Activated naive CD8-positive, alpha-beta T cell treated with anti-CD3 and anti-CD28 coated beads, Interleukin-2, amount 50 U/mL, for 24 hours (primary cell): ENCODE results near the gene FIBP.
"Not testable (repeated sequence)": the region's sequence is repeated elsewhere in the genome, so short reads cannot be mapped to it uniquely, and the experiment has no call there.

ENCODE experiments used
- ATAC-seq: fragments of 150-1000 bp; cut with Tn5 transposase; one replicate; pipeline ENCODE4 v1.10.0; 2021
- DNase-seq: peaks from one replicate; pipeline ENCODE4 v3.0.0; 2021
- H3K27ac Mint-ChIP-seq: one replicate; pipeline ENCODE4 v1.8.0; 2021; ENCODE audit warnings: mild to moderate bottlenecking, mixed read lengths
- H3K27me3 Mint-ChIP-seq: one replicate; pipeline ENCODE4 v1.8.0; 2021; ENCODE audit warnings: mixed read lengths
- H3K36me3 Mint-ChIP-seq: one replicate; pipeline ENCODE4 v1.8.0; 2021; ENCODE audit warnings: low read depth, mixed read lengths
- H3K4me1 Mint-ChIP-seq: one replicate; pipeline ENCODE4 v1.8.0; 2021; ENCODE audit warnings: mixed read lengths
- H3K4me3 Mint-ChIP-seq: one replicate; pipeline ENCODE4 v1.8.0; 2021; ENCODE audit warnings: mild to moderate bottlenecking, moderate library complexity, mixed read lengths
- H3K9me3 Mint-ChIP-seq: one replicate; pipeline ENCODE4 v1.8.0; 2021; ENCODE audit warnings: mixed read lengths

FIBP gene

GRCh38 chr11:65856689-65857499 lies 31.4 kb downstream of the FIBP start:
- ATAC-seq (peak; percentile 5), DNase-seq (peak; percentile 88)
- H3K36me3 Mint-ChIP-seq = peaks cover 54% of the 10 kb centered on the region
- no peaks in the 10 kb centered on the region for H3K9me3 Mint-ChIP-seq
- no peaks in the 10 kb centered on the region for H3K27me3 Mint-ChIP-seq
- H3K27ac Mint-ChIP-seq = peak overlapping the region; percentile 92
- peak overlapping the region; percentile 97 for H3K4me3 Mint-ChIP-seq
- peaks cover 46% of the 10 kb centered on the region for H3K4me1 Mint-ChIP-seq

GRCh38 chr11:65855927-65856363 lies 32.3 kb downstream of the FIBP start:
- no peak for DNase-seq
- no peaks in the 10 kb centered on the region for H3K27me3 Mint-ChIP-seq
- ATAC-seq = no peak

GRCh38 chr11:65854852-65855837 lies 33.1 kb downstream of the FIBP start:
- DNase-seq (no peak), ATAC-seq (no peak)
- H3K4me3 Mint-ChIP-seq = peak overlapping the region; percentile 97
- peaks cover 52% of the 10 kb centered on the region for H3K36me3 Mint-ChIP-seq
- H3K4me1 Mint-ChIP-seq = peaks cover 36% of the 10 kb centered on the region
- peak overlapping the region; percentile 92 for H3K27ac Mint-ChIP-seq
- H3K27me3 Mint-ChIP-seq = no peaks in the 10 kb centered on the region
- H3K9me3 Mint-ChIP-seq = peaks cover 4% of the 10 kb centered on the region

More at GRCh38 chr11:65855927-65856363, 32.3 kb downstream of the FIBP start:
- peak overlapping the region; percentile 97 for H3K4me3 Mint-ChIP-seq
- peaks cover 53% of the 10 kb centered on the region for H3K36me3 Mint-ChIP-seq
- H3K9me3 Mint-ChIP-seq = peaks cover 4% of the 10 kb centered on the region
- peak overlapping the region; percentile 92 for H3K27ac Mint-ChIP-seq
- peaks cover 38% of the 10 kb centered on the region for H3K4me1 Mint-ChIP-seq

- H3K4me1 Mint-ChIP-seq = peaks cover 32% of the 10 kb centered on the region
- DNase-seq (no peak), ATAC-seq (no peak)
- peaks cover 52% of the 10 kb centered on the region for H3K36me3 Mint-ChIP-seq
- H3K4me3 Mint-ChIP-seq = peak overlapping the region; percentile 54
- H3K27ac Mint-ChIP-seq = peak overlapping the region; percentile 68
- peaks cover 4% of the 10 kb centered on the region for H3K9me3 Mint-ChIP-seq
- no peaks in the 10 kb centered on the region for H3K27me3 Mint-ChIP-seq
These were observed 34.1 kb downstream of the FIBP start for GRCh38 chr11:65854161-65854592.

- H3K4me3 Mint-ChIP-seq = peak overlapping the region; percentile 4
- DNase-seq (no peak), ATAC-seq (no peak)
- H3K4me1 Mint-ChIP-seq = peaks cover 28% of the 10 kb centered on the region
- no peak overlapping the region for H3K27ac Mint-ChIP-seq
- peaks cover 4% of the 10 kb centered on the region for H3K9me3 Mint-ChIP-seq
- H3K36me3 Mint-ChIP-seq = peaks cover 52% of the 10 kb centered on the region
- H3K27me3 Mint-ChIP-seq = no peaks in the 10 kb centered on the region
These were observed 34.9 kb downstream of the FIBP start for GRCh38 chr11:65853246-65853979.

- Mint-ChIP-seq H3K9me3 (peaks cover 4% of the 10 kb centered on the region), H3K27ac (no peak overlapping the region)
- ATAC-seq = no peak
These were observed 35.6 kb downstream of the FIBP start for GRCh38 chr11:65852508-65853245.

GRCh38 chr11:65851811-65852507 lies 36.3 kb downstream of the FIBP start:
- Mint-ChIP-seq H3K9me3 (peaks cover 4% of the 10 kb centered on the region), H3K27ac (peak overlapping the region; percentile 12), H3K36me3 (peaks cover 52% of the 10 kb centered on the region), H3K4me3 (no peak overlapping the region), H3K27me3 (no peaks in the 10 kb centered on the region), H3K4me1 (peaks cover 26% of the 10 kb centered on the region)
- no peak for ATAC-seq
- no peak for DNase-seq

More at GRCh38 chr11:65852508-65853245, 35.6 kb downstream of the FIBP start:
- no peaks in the 10 kb centered on the region for H3K27me3 Mint-ChIP-seq
- H3K4me3 Mint-ChIP-seq = no peak overlapping the region
- peaks cover 26% of the 10 kb centered on the region for H3K4me1 Mint-ChIP-seq
- H3K36me3 Mint-ChIP-seq = peaks cover 52% of the 10 kb centered on the region
- DNase-seq = no peak

- no peak overlapping the region for H3K27ac Mint-ChIP-seq
- DNase-seq = no peak
- peaks cover 44% of the 10 kb centered on the region for H3K36me3 Mint-ChIP-seq
- ATAC-seq = peak; percentile 38
- peaks cover 18% of the 10 kb centered on the region for H3K4me1 Mint-ChIP-seq
- H3K4me3 Mint-ChIP-seq = no peak overlapping the region
- H3K27me3 Mint-ChIP-seq = no peaks in the 10 kb centered on the region
- H3K9me3 Mint-ChIP-seq = peaks cover 4% of the 10 kb centered on the region
These were observed 37.1 kb downstream of the FIBP start for GRCh38 chr11:65851083-65851579.

- Mint-ChIP-seq H3K4me1 (peaks cover 11% of the 10 kb centered on the region), H3K9me3 (peaks cover 4% of the 10 kb centered on the region), H3K4me3 (no peak overlapping the region), H3K27me3 (no peaks in the 10 kb centered on the region), H3K27ac (no peak overlapping the region), H3K36me3 (peaks cover 37% of the 10 kb centered on the region)
- ATAC-seq = no peak
- no peak for DNase-seq
These were observed 37.8 kb downstream of the FIBP start for GRCh38 chr11:65850217-65851082.

GRCh38 chr11:65849771-65850216 lies 38.5 kb downstream of the FIBP start:
- no peak for DNase-seq
- peaks cover 4% of the 10 kb centered on the region for H3K9me3 Mint-ChIP-seq
- no peak overlapping the region for H3K27ac Mint-ChIP-seq
- peaks cover 32% of the 10 kb centered on the region for H3K36me3 Mint-ChIP-seq
- ATAC-seq = no peak
- no peak overlapping the region for H3K4me3 Mint-ChIP-seq
- H3K4me1 Mint-ChIP-seq = peaks cover 7% of the 10 kb centered on the region
- H3K27me3 Mint-ChIP-seq = no peaks in the 10 kb centered on the region

GRCh38 chr11:65849366-65849765 lies 38.9 kb downstream of the FIBP start:
- ATAC-seq (no peak), DNase-seq (no peak)
- Mint-ChIP-seq H3K9me3 (peaks cover 4% of the 10 kb centered on the region), H3K36me3 (peaks cover 27% of the 10 kb centered on the region), H3K4me1 (peaks cover 3% of the 10 kb centered on the region), H3K27me3 (no peaks in the 10 kb centered on the region), H3K4me3 (no peak overlapping the region), H3K27ac (no peak overlapping the region)

GRCh38 chr11:65848693-65849092 lies 39.6 kb downstream of the FIBP start:
- not testable (repeated sequence) for H3K27ac Mint-ChIP-seq, H3K4me3 Mint-ChIP-seq, H3K4me1 Mint-ChIP-seq, DNase-seq, H3K27me3 Mint-ChIP-seq, H3K9me3 Mint-ChIP-seq, ATAC-seq
- peaks cover 21% of the 10 kb centered on the region for H3K36me3 Mint-ChIP-seq
